ENCODE measurements around the gene TWIST1.

TWIST1 gene

DNA sequence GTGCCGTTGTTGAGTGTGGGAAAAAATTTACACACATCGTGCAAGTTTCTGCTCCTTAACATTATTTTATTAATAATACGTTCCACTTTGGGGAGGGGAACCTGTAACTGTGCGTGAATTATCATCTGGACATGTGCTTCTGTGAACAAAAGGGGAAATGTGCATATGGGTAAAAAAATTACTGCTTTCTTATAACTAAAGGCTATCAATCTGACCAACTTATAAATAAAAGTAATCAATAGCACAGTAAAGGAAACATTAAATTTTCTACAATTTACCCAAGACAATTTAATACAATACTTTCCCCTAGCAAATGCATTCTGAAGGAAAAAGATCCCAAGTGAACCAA is 4.5 kb downstream of the TWIST1 start:
- no peak for DNase-seq (ENCODE audit: low read depth in 2 of 2)

DNA sequence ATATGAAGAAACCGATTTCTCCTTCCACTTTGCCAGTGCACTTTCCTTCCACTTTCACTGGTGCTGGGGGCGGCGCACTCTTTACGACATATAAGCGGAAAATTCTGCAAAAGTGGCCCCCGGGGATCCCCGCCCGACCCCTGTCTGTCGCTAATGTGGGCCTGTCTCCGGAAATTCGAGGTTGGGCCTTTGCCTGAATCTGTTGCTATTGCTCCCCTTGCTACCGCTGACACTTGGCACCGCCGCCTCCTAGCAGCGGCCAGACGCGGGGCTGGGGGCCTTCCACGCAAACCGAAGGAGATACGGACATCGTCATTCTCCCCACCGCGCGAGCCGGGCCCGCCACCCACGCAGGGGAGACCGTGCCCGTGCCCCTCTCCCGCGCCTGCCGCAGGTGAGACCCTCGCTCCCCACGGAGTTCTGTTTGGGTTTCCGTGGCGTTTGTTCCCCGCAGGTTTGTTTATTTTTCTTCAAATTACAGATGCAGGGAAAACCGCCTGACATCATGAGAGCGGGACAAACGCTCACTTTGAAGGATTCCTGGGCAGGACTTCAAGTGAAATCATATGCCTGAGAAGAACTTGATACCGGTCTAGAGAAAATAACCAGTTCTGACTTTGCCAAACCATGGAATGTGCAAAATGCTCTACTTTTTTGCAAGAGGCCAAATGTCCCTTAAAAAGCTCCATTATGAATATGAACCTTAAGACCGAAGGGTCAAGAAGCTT is 5.0 kb downstream of the TWIST1 start:
- no peak for DNase-seq (ENCODE audit: low read depth in 2 of 2)

DNA sequence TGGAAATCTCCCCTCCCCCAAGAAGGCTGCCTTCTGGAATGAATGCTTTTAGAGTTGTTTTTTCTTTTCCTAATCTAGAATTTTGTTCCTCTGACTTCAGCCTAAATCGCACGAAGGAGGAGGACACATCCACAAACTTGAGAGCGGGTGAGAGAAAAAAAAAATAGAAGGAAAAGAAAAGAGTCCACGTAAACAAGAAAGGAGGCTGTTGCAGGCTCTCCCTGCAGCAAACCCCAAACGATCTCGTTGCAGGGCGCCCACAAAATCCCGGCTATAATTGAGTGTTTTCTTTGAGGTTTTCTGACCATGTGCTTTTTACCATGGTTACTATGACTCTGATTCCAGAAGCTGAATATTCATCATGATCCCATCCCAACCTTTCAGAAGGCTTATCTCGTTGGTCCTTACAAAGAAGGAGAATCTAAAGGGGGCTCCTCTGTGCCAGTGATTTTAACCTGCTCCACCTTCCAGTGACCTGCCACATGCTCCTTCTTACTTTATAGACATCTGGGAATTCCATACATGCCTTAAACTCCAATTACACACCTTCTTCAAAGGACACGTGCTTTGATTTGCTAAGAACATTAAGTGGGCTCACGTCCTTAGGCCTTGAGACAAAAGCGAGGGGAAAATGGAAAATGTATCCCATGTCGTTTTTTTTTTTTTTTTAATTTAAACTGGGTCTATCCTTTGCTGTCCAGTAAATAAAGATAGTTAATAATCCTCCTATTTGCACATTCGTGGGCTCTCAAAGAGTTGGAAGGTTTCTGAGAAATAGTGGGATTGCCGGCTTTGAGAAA is 5.8 kb downstream of the TWIST1 start:
- DNase-seq (ENCODE audit: low read depth in 2 of 2), result no peak

DNA sequence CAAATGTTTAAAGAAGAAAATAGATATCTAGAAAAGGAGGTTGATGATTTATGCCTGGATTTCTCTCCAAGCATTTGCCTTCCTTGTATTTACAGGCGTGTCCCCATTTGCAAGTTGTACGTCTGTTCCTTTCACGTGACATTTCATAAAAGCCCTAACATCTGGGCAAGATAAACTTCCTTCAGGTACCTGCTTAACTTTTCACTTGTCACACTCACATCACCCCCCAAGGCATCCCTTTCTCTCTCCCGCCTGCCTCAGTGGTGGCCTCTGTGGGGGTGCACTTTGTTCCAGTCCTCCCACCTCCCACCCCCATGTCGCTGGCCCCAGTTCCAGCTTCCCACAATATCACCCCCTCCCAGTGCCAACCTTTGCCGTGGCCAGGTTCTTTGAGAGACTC is 6.7 kb downstream of the TWIST1 start:
- no peak for DNase-seq (ENCODE audit: low read depth in 2 of 2)

GRCh38 chr7:19110026-19110730 is 7.3 kb downstream of the TWIST1 start:
- no peak for DNase-seq (ENCODE audit: low read depth in 2 of 2)

DNA sequence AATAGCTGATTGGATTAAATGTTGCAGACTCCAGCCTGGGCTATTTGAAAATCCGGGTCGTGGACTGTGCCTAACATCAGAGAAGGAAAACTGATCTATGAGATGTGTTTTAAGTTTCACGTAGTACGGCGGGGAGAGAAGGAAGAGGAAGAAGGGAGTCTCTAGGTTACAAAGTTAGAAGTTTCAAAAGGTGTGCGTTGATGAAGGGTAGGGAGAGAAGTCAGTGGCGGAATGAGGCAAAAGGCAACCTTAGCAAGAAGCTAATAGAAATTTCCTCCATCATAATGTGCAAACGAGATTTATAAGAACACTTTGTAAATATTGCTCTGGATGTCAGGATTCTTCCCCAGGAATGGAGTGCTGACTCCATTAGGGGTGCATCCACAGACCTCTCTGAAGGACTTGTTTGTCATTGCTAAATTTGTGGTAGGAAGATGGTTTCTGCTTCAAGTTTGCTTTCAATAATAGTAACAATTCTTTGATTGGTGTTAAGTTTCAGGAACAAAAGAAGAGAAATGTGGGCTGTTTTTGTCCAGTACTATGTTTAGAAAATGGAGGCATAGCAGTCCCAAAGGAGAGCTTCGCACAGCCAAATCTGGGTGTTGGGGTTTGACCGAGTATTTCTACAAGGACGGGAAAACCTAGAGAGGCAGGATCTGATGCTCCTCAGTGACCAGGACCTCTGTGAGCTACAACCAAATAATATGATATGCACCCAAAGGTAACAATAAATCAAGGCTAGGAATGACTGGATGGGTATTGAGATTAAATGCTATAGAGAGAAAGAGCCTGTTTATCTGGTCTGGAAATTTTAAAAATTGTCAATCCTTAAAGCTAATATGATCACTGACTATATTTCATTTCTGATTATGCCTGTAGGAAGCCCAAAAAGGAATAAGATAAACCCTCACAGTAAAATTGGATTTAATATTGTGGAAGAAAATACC is 8.2 kb downstream of the TWIST1 start:
- DNase-seq (ENCODE audit: low read depth in 2 of 2), result no peak

- no peak for DNase-seq (ENCODE audit: low read depth in 2 of 2)
Measured at GRCh38 chr7:19107356-19108146, 9.9 kb downstream of the TWIST1 start.

DNA sequence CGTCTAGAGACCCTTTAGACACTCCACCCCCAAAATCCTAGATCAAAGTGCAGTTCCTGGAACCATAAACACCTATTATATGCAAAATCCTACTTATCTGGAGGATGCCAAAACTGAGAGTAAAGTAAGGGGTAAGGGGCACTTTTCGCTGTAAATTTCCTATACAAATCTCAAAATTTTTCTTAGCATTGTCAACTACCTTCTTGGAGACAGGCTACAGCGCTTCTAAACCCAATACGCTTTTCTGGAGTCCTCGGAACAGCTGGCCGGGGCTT is 10.4 kb downstream of the TWIST1 start:
- no peak for DNase-seq (ENCODE audit: low read depth in 2 of 2)

DNA sequence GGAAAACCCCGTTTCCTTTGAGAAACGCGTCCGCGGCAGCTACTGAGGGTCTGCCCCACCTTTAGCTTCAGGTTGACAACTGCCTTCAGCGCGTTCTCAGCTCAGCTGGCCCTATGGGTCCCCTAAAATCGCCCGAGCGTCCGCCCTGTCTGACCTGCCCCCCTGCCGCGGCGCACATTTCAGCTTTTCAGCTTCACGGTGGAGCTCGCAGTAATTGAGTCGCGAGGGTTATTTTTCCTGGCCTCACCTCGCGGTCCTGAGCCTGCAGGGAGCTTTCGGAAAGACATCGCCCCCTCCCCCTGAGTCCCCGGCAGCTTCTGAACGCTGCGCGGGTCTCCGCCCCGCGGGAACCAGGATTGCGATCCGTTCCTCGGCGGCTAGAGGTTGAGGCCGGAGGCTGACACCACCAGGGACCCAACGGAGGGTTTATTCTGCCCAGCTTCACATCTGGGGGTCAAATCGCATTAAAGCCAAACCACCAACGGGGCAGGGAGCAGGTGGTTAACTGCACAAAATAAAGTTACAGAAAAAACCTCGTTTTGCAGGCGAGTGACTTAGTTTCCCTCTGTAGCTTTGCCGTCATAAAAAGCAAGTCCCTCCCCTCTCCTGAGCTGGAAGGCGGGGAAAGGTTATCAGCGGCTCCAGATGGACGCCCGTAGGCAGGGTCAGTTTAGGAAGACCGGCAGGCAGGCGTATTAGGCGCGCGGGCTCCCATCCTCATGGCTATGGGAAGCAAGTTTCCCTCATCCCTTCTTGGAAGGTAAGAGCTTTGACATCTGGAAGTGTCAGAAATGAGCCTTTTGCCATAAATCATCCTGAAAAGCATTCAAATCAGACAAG is 11.0 kb downstream of the TWIST1 start:
- no peak for DNase-seq (ENCODE audit: low read depth in 2 of 2)

DNA sequence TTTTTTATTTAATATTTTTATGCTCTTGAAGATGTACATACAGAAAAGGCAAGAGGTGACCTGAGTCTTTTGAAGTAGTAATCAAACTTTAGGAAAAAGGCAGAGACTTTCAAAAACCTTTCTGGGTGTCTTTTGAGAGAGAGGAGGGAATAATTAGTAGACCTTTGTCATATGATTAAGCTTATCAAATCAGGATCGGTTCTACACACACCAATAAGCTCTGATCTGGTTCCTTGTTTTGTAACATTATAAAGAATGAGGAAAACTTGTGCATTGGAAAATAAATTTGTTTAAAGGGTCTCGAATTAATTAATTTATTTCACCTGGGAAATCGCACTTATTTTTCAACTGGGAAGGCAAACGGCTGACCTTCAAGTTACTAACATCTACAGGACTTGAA is 11.9 kb downstream of the TWIST1 start:
- no peak for DNase-seq (ENCODE audit: low read depth in 2 of 2)

DNA sequence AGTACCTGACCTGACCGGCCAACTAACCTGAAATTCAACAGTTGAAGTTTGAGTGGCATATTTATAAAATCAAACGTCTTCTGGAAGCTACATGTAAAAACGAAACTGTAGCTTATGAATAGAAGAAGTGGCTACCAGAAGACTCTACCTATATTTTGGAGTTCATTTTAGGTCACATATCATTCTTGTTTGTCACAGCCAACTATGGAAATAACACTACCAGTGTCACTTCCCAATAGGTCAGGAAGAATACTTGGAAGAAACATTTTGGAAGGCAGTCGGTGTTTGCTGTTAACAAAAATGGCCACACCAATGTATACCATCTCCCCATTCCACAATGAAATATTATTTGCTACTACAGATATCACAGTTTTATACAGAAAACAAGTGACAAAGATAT is 12.6 kb downstream of the TWIST1 start:
- no peak for DNase-seq (ENCODE audit: low read depth in 2 of 2)

DNA sequence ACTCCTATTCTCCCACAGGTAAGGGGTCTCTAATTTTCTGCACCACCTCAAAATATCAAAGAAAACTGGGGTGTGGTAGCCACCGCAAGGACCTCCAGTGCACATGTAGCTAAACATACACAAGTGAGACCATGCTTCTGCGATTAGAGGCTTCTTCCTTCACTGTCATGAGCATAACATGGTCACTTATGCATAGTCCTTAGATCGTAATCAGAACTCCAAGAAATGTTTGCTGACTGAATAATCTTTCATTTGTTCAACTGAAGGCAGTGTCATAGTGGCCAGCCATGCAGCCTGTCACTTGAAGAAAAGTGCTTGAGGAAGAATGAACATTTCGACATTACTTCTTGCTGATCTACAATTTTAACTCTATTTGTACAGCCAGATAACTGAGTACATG is 14.6 kb downstream of the TWIST1 start:
- DNase-seq (ENCODE audit: low read depth in 2 of 2), result no peak

GRCh38 chr7:19101909-19102308 is 15.5 kb downstream of the TWIST1 start:
- no peak for DNase-seq (ENCODE audit: low read depth in 2 of 2)

- no peak for DNase-seq (ENCODE audit: low read depth in 2 of 2)
Measured at GRCh38 chr7:19101472-19101871, 16.0 kb downstream of the TWIST1 start.

DNA sequence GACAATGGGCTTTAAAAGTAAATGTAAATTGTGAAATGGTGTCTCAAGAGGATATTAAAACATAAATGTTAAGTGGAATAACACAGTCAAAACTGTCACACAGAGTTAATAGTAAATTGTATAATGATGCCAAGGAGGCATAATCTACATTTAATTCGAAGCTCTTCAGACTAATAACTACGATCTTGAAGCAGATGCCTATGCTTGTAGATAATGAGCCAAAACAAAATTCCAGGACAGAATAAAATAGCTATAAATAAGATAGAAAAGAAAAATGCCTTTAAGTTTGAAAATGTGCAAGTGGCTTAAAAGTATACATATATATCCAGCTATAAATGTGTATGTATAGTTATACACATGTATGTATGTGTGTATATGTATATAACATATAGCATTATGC is 17.5 kb downstream of the TWIST1 start:
- no peak for DNase-seq (ENCODE audit: low read depth in 2 of 2)

DNA sequence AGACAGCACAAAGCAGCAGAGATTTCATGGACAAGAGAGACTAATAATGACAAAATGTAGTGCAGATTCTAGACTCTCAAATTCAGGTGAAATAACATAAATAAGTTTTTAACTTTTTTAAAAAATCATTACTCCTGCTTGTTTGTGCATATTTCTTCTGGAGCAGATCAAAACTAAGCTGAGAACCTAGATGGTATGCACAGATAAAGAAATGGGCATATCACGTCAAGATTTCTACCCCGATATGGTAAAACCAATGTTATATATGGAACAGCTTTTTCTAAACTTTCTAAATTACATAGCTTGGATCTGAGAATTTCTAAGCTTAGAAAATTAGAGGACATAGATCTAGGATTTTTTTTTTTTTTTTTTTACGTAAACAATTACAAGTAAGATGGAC is 18.2 kb downstream of the TWIST1 start:
- no peak for DNase-seq (ENCODE audit: low read depth in 2 of 2)

GRCh38 chr7:19098510-19098909 is 18.9 kb downstream of the TWIST1 start:
- DNase-seq (ENCODE audit: low read depth in 2 of 2), result no peak

DNA sequence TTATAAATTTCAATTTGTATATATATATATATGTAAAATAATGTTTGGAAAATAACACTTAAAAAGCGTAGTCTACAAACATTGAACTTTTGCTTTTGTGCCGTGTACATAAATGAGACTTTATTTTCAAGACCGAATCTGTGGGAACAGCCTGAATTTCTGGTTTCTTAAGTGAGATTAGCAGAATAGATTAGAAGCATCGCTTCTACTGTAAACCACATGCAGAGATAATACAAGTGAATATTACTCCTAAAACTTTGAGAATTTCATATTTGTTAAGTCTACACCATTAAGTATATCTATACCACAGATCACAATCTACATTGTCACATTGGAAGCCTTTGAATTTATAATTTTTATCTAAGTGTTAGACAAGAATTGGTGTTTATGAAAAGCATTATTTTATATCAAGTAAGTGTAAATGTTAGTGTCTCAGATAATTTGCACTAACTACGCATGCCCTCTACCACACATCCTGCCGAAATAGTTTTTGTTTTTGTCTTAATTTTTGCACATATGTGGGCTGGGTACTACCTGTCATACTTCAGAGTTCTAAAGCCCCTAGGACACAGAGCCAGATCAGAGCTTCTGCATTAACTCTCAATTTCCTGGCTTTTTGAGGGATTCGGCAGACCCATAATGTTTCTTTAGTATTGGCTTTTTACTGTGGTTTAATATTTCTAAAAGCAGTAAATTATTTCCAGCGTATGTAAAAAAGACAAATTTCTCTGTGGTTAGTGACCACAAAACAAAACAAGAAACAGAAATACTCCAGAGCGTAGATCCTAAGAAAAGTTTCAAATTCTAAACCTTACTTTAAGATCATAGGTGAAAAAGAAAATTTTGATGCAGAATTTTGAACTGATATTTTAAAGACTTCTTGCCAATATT is 20.0 kb downstream of the TWIST1 start:
- DNase-seq (ENCODE audit: low read depth in 2 of 2), result no peak

- no peak for DNase-seq (ENCODE audit: low read depth in 2 of 2)
Measured at GRCh38 chr7:19095353-19095860, 22.0 kb downstream of the TWIST1 start.
